Measurements from ENCODE around the gene ALG10.
"Not testable (repeated sequence)": the region's sequence is repeated elsewhere in the genome, so short reads cannot be mapped to it uniquely, and the experiment has no call there.

Gene ALG10

GRCh38 chr12:34021071-34021470 is 1.2 kb upstream of the ALG10 start:
- H4K20me1 ChIP-seq (ENCODE audit: low read depth, low read length): no peaks in the 10 kb centered on the region
- no peak overlapping the region for H3K4me2 ChIP-seq (ENCODE audit: low read depth, low read length, poor library complexity, severe bottlenecking)
- H3K4me3 ChIP-seq (ENCODE audit: insufficient read depth, low read length, poor library complexity, severe bottlenecking): no peak overlapping the region
- no peaks in the 10 kb centered on the region for H3K9me2 ChIP-seq (replicated peaks; ENCODE audit: insufficient read depth, low read length)
- H3K36me3 ChIP-seq (ENCODE audit: low read length): no peaks in the 10 kb centered on the region
- peak overlapping the region; percentile 99 for H2AFZ ChIP-seq (ENCODE audit: low read depth, low read length, severe bottlenecking)
- H3K27ac ChIP-seq (ENCODE audit: low read depth, low read length): no peak overlapping the region
- peaks cover 23% of the 10 kb centered on the region for H3K79me2 ChIP-seq (ENCODE audit: insufficient read depth, low read length)
- no peaks in the 10 kb centered on the region for H3K9me3 ChIP-seq (ENCODE audit: insufficient read depth, low read length)
- peak overlapping the region; percentile 56; the same call in 1 of the 2 replicates for H3K9ac ChIP-seq (ENCODE audit: low read length)
- no peak for TF ChIP-seq EZH2phosphoT487 (conservative IDR thresholded peaks at IDR 0.05; ENCODE audit: low read length)
- TF ChIP-seq CTCF (IDR thresholded peaks at IDR 0.05; ENCODE audit: insufficient read depth, low read length, poor library complexity, severe bottlenecking): no peak
- H3K27me3 ChIP-seq (ENCODE audit: low read length): no peaks in the 10 kb centered on the region
- no peaks in the 10 kb centered on the region for H3F3A ChIP-seq (ENCODE audit: insufficient read depth)

- not testable (repeated sequence) for H2AFZ ChIP-seq (ENCODE audit: low read depth, low read length, severe bottlenecking); H3F3A ChIP-seq (ENCODE audit: insufficient read depth); H3K4me3 ChIP-seq (ENCODE audit: insufficient read depth, low read length, poor library complexity, severe bottlenecking); H3K36me3 ChIP-seq (ENCODE audit: low read length); H3K9ac ChIP-seq (ENCODE audit: low read length); H3K27me3 ChIP-seq (ENCODE audit: low read length); H3K9me2 ChIP-seq (replicated peaks; ENCODE audit: insufficient read depth, low read length); H4K20me1 ChIP-seq (ENCODE audit: low read depth, low read length); H3K9me3 ChIP-seq (ENCODE audit: insufficient read depth, low read length); H3K27ac ChIP-seq (ENCODE audit: low read depth, low read length); H3K4me2 ChIP-seq (ENCODE audit: low read depth, low read length, poor library complexity, severe bottlenecking)
- peaks cover 20% of the 10 kb centered on the region for H3K79me2 ChIP-seq (ENCODE audit: insufficient read depth, low read length)
Observed at GRCh38 chr12:34027661-34028060, 5.4 kb downstream of the ALG10 start.

GRCh38 chr12:34030591-34030990 is 8.3 kb downstream of the ALG10 start:
- Histone ChIP-seq H2AFZ (ENCODE audit: low read depth, low read length, severe bottlenecking) (no peak overlapping the region), H3F3A (ENCODE audit: insufficient read depth) (no peaks in the 10 kb centered on the region; the same call in 1 of the 2 replicates), H4K20me1 (ENCODE audit: low read depth, low read length) (no peaks in the 10 kb centered on the region), H3K9ac (ENCODE audit: low read length) (no peak overlapping the region), H3K9me3 (ENCODE audit: insufficient read depth, low read length) (no peaks in the 10 kb centered on the region), H3K36me3 (ENCODE audit: low read length) (no peaks in the 10 kb centered on the region; the same call in 1 of the 2 replicates), H3K27me3 (ENCODE audit: low read length) (no peaks in the 10 kb centered on the region), H3K27ac (ENCODE audit: low read depth, low read length) (no peak overlapping the region), H3K79me2 (ENCODE audit: insufficient read depth, low read length) (no peaks in the 10 kb centered on the region), H3K4me3 (ENCODE audit: insufficient read depth, low read length, poor library complexity, severe bottlenecking) (no peak overlapping the region), H3K9me2 (replicated peaks; ENCODE audit: insufficient read depth, low read length) (no peaks in the 10 kb centered on the region), H3K4me2 (ENCODE audit: low read depth, low read length, poor library complexity, severe bottlenecking) (no peak overlapping the region)
- TF ChIP-seq CTCF (IDR thresholded peaks at IDR 0.05; ENCODE audit: insufficient read depth, low read length, poor library complexity, severe bottlenecking) (no peak), EZH2phosphoT487 (conservative IDR thresholded peaks at IDR 0.05; ENCODE audit: low read length) (no peak)

- Histone ChIP-seq H4K20me1 (ENCODE audit: low read depth, low read length) (no peaks in the 10 kb centered on the region), H3K36me3 (ENCODE audit: low read length) (no peaks in the 10 kb centered on the region; the same call in 1 of the 2 replicates), H3K4me2 (ENCODE audit: low read depth, low read length, poor library complexity, severe bottlenecking) (no peak overlapping the region), H3K4me3 (ENCODE audit: insufficient read depth, low read length, poor library complexity, severe bottlenecking) (no peak overlapping the region), H3K79me2 (ENCODE audit: insufficient read depth, low read length) (no peaks in the 10 kb centered on the region), H2AFZ (ENCODE audit: low read depth, low read length, severe bottlenecking) (no peak overlapping the region), H3K9me2 (replicated peaks; ENCODE audit: insufficient read depth, low read length) (no peaks in the 10 kb centered on the region), H3K27me3 (ENCODE audit: low read length) (no peaks in the 10 kb centered on the region), H3F3A (ENCODE audit: insufficient read depth) (no peaks in the 10 kb centered on the region; the same call in 1 of the 2 replicates), H3K27ac (ENCODE audit: low read depth, low read length) (no peak overlapping the region), H3K9ac (ENCODE audit: low read length) (no peak overlapping the region), H3K9me3 (ENCODE audit: insufficient read depth, low read length) (no peaks in the 10 kb centered on the region)
- TF ChIP-seq CTCF (IDR thresholded peaks at IDR 0.05; ENCODE audit: insufficient read depth, low read length, poor library complexity, severe bottlenecking) (peak; percentile 41), EZH2phosphoT487 (conservative IDR thresholded peaks at IDR 0.05; ENCODE audit: low read length) (no peak)
Observed at GRCh38 chr12:34033628-34034296, 11.5 kb downstream of the ALG10 start.

- H3K79me2 ChIP-seq (ENCODE audit: insufficient read depth, low read length); H3K36me3 ChIP-seq (ENCODE audit: low read length); H2AFZ ChIP-seq (ENCODE audit: low read depth, low read length, severe bottlenecking); H3K4me3 ChIP-seq (ENCODE audit: insufficient read depth, low read length, poor library complexity, severe bottlenecking); H4K20me1 ChIP-seq (ENCODE audit: low read depth, low read length); H3F3A ChIP-seq (ENCODE audit: insufficient read depth); H3K9ac ChIP-seq (ENCODE audit: low read length); H3K27me3 ChIP-seq (ENCODE audit: low read length); H3K4me2 ChIP-seq (ENCODE audit: low read depth, low read length, poor library complexity, severe bottlenecking); H3K27ac ChIP-seq (ENCODE audit: low read depth, low read length); H3K9me3 ChIP-seq (ENCODE audit: insufficient read depth, low read length); H3K9me2 ChIP-seq (replicated peaks; ENCODE audit: insufficient read depth, low read length): not testable (repeated sequence)
Observed at GRCh38 chr12:34038357-34038756, 16.1 kb downstream of the ALG10 start.
